KOPT-K1 (cell line): ENCODE measurements around the gene CHORDC1.
A peak's percentile ranks its signal among the peaks of the same experiment; 100 is the strongest.
"Not testable (repeated sequence)": the region's sequence is repeated elsewhere in the genome, so short reads cannot be mapped to it uniquely, and the experiment has no call there.

Experiments
- H3K27ac ChIP-seq: fragments of 200-600 bp; sonication (generic); 2 replicates; pipeline ENCODE4 v1.5.1; 2016; ENCODE audit warnings: antibody characterized with exemption, mild to moderate bottlenecking, low read depth, low read length; ENCODE audit not compliant: poor library complexity, severe bottlenecking
- H3K36me3 ChIP-seq: fragments of 200-600 bp; sonication (generic); 2 replicates; pipeline ENCODE4 v1.5.1; 2017; ENCODE audit warnings: antibody characterized with exemption, mild to moderate bottlenecking, low read length, moderate library complexity; ENCODE audit not compliant: insufficient read depth
- H3K9me3 ChIP-seq: fragments of 200-600 bp; sonication (generic); 2 replicates; pipeline ENCODE4 v1.5.1; 2017; ENCODE audit warnings: antibody characterized with exemption, low read length, mild to moderate bottlenecking; ENCODE audit not compliant: insufficient read depth, poor library complexity, severe bottlenecking

The CHORDC1 gene

GRCh38 chr11:90229791-90230190 is 6.9 kb upstream of the CHORDC1 start:
- Histone ChIP-seq H3K9me3 (no peaks in the 10 kb centered on the region), H3K36me3 (no peaks in the 10 kb centered on the region), H3K27ac (no peak overlapping the region)

- no peaks in the 10 kb centered on the region for H3K36me3 ChIP-seq
- H3K9me3 ChIP-seq: no peaks in the 10 kb centered on the region
- no peak overlapping the region for H3K27ac ChIP-seq
Observed at GRCh38 chr11:90228056-90228455, 5.2 kb upstream of the CHORDC1 start.

- Histone ChIP-seq H3K9me3 (no peaks in the 10 kb centered on the region), H3K36me3 (peaks cover 15% of the 10 kb centered on the region), H3K27ac (peak overlapping the region; percentile 87)
Observed at GRCh38 chr11:90223248-90223585, 368 bp upstream of the CHORDC1 start.

GRCh38 chr11:90221803-90222458 is 918 bp downstream of the CHORDC1 start:
- H3K9me3 ChIP-seq: no peaks in the 10 kb centered on the region

GRCh38 chr11:90220391-90220790 is 2.5 kb downstream of the CHORDC1 start:
- Histone ChIP-seq H3K36me3 (peaks cover 41% of the 10 kb centered on the region), H3K27ac (no peak overlapping the region), H3K9me3 (no peaks in the 10 kb centered on the region)

More at GRCh38 chr11:90221803-90222458, 918 bp downstream of the CHORDC1 start:
- Histone ChIP-seq H3K27ac (peak overlapping the region; percentile 87), H3K36me3 (peaks cover 27% of the 10 kb centered on the region)

- H3K27ac ChIP-seq: no peak overlapping the region
- peaks cover 51% of the 10 kb centered on the region for H3K36me3 ChIP-seq
- no peaks in the 10 kb centered on the region for H3K9me3 ChIP-seq
Observed at GRCh38 chr11:90219438-90219837, 3.4 kb downstream of the CHORDC1 start.

GRCh38 chr11:90218606-90219005 is 4.2 kb downstream of the CHORDC1 start:
- no peak overlapping the region for H3K27ac ChIP-seq
- no peaks in the 10 kb centered on the region for H3K9me3 ChIP-seq
- H3K36me3 ChIP-seq: peaks cover 59% of the 10 kb centered on the region

GRCh38 chr11:90216611-90217010 is 6.2 kb downstream of the CHORDC1 start:
- Histone ChIP-seq H3K36me3 (peaks cover 79% of the 10 kb centered on the region), H3K9me3 (no peaks in the 10 kb centered on the region), H3K27ac (no peak overlapping the region)

GRCh38 chr11:90213322-90213721 is 9.5 kb downstream of the CHORDC1 start:
- peaks cover 97% of the 10 kb centered on the region for H3K36me3 ChIP-seq
- no peaks in the 10 kb centered on the region for H3K9me3 ChIP-seq
- no peak overlapping the region for H3K27ac ChIP-seq

GRCh38 chr11:90208857-90209256 is 14.0 kb downstream of the CHORDC1 start:
- Histone ChIP-seq H3K27ac (no peak overlapping the region), H3K9me3 (no peaks in the 10 kb centered on the region), H3K36me3 (peaks cover 100% of the 10 kb centered on the region)

GRCh38 chr11:90207992-90208391 is 14.9 kb downstream of the CHORDC1 start:
- not testable (repeated sequence) for H3K9me3 ChIP-seq, H3K27ac ChIP-seq
- H3K36me3 ChIP-seq: peaks cover 100% of the 10 kb centered on the region

GRCh38 chr11:90204832-90205646 is 17.8 kb downstream of the CHORDC1 start:
- H3K27ac ChIP-seq: no peak overlapping the region
- H3K9me3 ChIP-seq: no peaks in the 10 kb centered on the region
- H3K36me3 ChIP-seq: peaks cover 98% of the 10 kb centered on the region

- Histone ChIP-seq H3K27ac (no peak overlapping the region), H3K36me3 (peaks cover 98% of the 10 kb centered on the region), H3K9me3 (no peaks in the 10 kb centered on the region)
Observed at GRCh38 chr11:90204407-90204806, 18.4 kb downstream of the CHORDC1 start.

- Histone ChIP-seq H3K36me3 (peaks cover 96% of the 10 kb centered on the region), H3K9me3 (no peaks in the 10 kb centered on the region), H3K27ac (no peak overlapping the region)
Observed at GRCh38 chr11:90202342-90202741, 20.5 kb downstream of the CHORDC1 start.

GRCh38 chr11:90197377-90197776 is 25.5 kb downstream of the CHORDC1 start:
- Histone ChIP-seq H3K27ac (no peak overlapping the region), H3K36me3 (peaks cover 83% of the 10 kb centered on the region), H3K9me3 (no peaks in the 10 kb centered on the region)
